ENCODE measurements around the gene SPTSSA.
"Not testable (repeated sequence)": the region's sequence is repeated elsewhere in the genome, so short reads cannot be mapped to it uniquely, and the experiment has no call there.

The SPTSSA gene

GRCh38 chr14:34425095-34425851, 36.8 kb downstream of the SPTSSA start:
- no peak for DNase-seq

GRCh38 chr14:34424488-34424887, 37.6 kb downstream of the SPTSSA start:
- DNase-seq: no peak

- no peak for DNase-seq
Measured at GRCh38 chr14:34423445-34423844, 38.6 kb downstream of the SPTSSA start.

DNA sequence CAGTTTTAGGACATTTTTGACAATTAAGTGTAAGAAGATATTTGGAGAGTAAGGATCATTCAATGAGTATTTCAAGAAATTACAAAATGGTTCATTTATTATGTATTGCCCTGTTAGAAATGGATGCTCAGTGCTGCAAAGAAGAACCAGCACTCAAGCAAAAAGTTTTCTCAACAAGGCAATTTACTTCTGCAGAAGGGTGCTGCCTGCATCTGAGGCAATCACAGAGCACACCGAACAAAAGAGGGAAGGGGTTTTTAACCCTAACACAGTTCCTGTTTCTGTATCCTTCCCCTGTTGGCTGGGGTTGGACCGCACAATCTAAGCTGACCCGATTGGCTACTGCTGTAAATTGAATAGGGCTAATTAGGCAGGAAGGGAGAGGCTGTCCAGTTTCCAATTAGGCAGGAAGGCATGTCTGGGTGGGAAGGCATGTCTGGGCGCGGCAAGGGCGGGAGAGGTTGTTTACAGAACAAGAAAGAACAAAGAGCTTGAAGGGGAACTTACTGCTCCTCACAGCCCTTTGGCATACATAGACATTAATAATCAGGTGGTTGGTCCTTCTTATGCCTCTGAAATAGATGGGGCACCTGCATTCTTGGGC, 41.4 kb downstream of the SPTSSA start:
- no peak for DNase-seq

- no peak for DNase-seq
Measured at GRCh38 chr14:34409721-34410120, 52.3 kb downstream of the SPTSSA start.

DNA sequence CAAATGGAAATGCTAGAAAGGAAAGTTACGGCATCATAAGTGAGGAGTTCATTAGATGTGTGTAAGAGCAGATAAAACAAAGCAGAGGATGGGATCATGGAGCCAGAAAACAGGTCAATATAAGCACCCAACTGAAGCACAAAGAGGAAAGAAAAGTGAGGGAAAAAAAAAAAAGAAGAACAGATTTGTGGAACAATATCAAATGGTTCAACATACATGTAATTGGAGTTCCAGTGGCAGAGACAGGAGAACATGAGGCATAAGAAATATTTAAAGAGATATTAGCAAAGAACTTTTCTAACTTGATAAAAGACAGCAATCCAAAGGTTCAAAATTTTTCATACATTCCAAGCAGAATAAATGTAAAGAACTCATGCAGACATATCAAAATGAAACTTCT, 54.1 kb downstream of the SPTSSA start:
- DNase-seq: no peak

- no peak for DNase-seq
Measured at GRCh38 chr14:34404416-34404815, 57.6 kb downstream of the SPTSSA start.

DNA sequence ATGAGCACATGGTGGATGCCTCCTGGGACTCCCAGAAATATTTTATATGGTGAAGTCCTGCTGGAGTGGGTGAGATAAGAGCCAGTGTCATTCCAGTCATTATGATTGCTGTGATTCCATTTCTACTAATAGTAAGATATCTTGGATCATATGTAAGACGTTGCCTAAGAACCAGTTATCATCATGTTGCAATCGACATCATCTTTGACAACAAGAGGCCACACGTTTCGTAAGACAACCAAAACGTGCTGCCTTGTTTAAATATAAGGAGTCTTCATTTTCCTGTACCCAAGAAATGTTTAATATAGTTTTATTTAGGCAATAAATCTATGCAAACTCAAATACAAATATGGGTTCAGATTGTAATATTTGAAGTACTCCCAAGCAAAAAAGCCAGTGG, 58.4 kb downstream of the SPTSSA start:
- DNase-seq: no peak

DNA sequence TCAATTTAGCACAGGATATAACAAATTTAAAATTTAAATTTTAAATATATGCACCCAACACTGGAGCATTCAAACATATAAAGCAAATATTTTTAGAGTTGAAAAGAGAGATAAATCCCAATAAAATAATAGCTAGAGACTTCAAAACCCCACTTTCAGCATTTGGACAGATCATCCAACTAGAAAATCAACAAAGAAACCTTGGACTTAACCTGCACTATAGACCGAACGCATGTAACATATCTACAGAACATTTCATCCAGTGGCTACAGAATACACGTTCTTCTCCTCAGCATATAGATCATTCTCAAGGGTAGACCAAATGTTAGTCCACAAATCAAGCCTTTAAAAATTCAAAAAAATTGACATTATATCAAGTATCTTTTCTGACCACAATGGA, 64.0 kb downstream of the SPTSSA start:
- DNase-seq: no peak

GRCh38 chr14:34387974-34388516, 74.0 kb downstream of the SPTSSA start:
- DNase-seq: no peak

- no peak for DNase-seq
Measured at GRCh38 chr14:34386865-34387485, 75.1 kb downstream of the SPTSSA start.

- DNase-seq: not testable (repeated sequence)
Measured at GRCh38 chr14:34385881-34386280, 76.2 kb downstream of the SPTSSA start.

- DNase-seq: no peak
Measured at GRCh38 chr14:34383839-34384238, 78.2 kb downstream of the SPTSSA start.
